Osteocyte (in vitro differentiated cells): ENCODE results near the gene MSH3. TPM values are rescaled to one million over a fixed set of nuclear protein-coding genes. Genes with fewer than 3 reads are reported as not detected.
A peak's percentile ranks its signal among the peaks of the same experiment; 100 is the strongest.

Experiments
- DNase-seq: peaks from one replicate; pipeline ENCODE4 v3.0.0; 2021; ENCODE audit warnings: mixed read lengths; ENCODE audit not compliant: unreplicated experiment; ENCODE audit errors: extremely low spot score
- H3K27ac Mint-ChIP-seq: one replicate; pipeline ENCODE4 v1.8.0; 2021; ENCODE audit warnings: mild to moderate bottlenecking, mixed read lengths; ENCODE audit not compliant: unreplicated experiment
- H3K27me3 Mint-ChIP-seq: one replicate; pipeline ENCODE4 v1.8.0; 2021; ENCODE audit warnings: mixed read lengths; ENCODE audit not compliant: unreplicated experiment
- H3K36me3 Mint-ChIP-seq: one replicate; pipeline ENCODE4 v1.8.0; 2021; ENCODE audit warnings: mixed read lengths; ENCODE audit not compliant: unreplicated experiment
- H3K4me1 Mint-ChIP-seq: one replicate; pipeline ENCODE4 v1.8.0; 2021; ENCODE audit warnings: mixed read lengths; ENCODE audit not compliant: unreplicated experiment
- H3K4me3 Mint-ChIP-seq: one replicate; pipeline ENCODE4 v1.8.0; 2021; ENCODE audit warnings: mild to moderate bottlenecking, moderate library complexity, mixed read lengths; ENCODE audit not compliant: unreplicated experiment
- H3K9me3 Mint-ChIP-seq: one replicate; pipeline ENCODE4 v1.8.0; 2021; ENCODE audit warnings: mixed read lengths; ENCODE audit not compliant: unreplicated experiment
- total RNA-seq: library from RNA; stranded (reverse); gene quantifications from 2 replicates; pipeline ENCODE4 v1.2.1, GENCODE V29; 2021
- TF ChIP-seq, protein P1 (sequence below): fragments of 200-600 bp; sonication (generic); IDR thresholded peaks from 2 replicates; pipeline ENCODE4 v1.5.0; 2021; ENCODE audit warnings: antibody characterized with exemption, mild to moderate bottlenecking, moderate library complexity

The MSH3 gene
- total RNA-seq, 1 donor from 2014 or later, result 14.8 TPM

DNA sequence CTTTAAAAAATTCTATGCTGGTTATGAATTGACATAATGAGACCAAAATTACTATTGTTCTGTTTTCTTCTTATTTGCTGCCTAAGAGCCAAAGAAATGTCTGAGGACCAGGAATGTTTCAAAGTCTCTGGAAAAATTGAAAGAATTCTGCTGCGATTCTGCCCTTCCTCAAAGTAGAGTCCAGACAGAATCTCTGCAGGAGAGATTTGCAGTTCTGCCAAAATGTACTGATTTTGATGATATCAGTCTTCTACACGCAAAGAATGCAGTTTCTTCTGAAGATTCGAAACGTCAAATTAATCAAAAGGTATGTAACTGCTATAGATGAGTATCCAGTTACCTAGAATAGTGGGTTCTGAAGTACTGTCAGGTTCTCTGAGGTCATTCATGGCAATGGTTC is 10.6 kb downstream of the MSH3 start:
- Mint-ChIP-seq H3K9me3 (no peaks in the 10 kb centered on the region), H3K36me3 (peaks cover 42% of the 10 kb centered on the region), H3K27me3 (no peaks in the 10 kb centered on the region), H3K4me1 (peaks cover 3% of the 10 kb centered on the region), H3K4me3 (no peak overlapping the region), H3K27ac (no peak overlapping the region)
- TF ChIP-seq, protein P1, sequence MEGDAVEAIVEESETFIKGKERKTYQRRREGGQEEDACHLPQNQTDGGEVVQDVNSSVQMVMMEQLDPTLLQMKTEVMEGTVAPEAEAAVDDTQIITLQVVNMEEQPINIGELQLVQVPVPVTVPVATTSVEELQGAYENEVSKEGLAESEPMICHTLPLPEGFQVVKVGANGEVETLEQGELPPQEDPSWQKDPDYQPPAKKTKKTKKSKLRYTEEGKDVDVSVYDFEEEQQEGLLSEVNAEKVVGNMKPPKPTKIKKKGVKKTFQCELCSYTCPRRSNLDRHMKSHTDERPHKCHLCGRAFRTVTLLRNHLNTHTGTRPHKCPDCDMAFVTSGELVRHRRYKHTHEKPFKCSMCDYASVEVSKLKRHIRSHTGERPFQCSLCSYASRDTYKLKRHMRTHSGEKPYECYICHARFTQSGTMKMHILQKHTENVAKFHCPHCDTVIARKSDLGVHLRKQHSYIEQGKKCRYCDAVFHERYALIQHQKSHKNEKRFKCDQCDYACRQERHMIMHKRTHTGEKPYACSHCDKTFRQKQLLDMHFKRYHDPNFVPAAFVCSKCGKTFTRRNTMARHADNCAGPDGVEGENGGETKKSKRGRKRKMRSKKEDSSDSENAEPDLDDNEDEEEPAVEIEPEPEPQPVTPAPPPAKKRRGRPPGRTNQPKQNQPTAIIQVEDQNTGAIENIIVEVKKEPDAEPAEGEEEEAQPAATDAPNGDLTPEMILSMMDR, result no peak
- no peak for DNase-seq

DNA sequence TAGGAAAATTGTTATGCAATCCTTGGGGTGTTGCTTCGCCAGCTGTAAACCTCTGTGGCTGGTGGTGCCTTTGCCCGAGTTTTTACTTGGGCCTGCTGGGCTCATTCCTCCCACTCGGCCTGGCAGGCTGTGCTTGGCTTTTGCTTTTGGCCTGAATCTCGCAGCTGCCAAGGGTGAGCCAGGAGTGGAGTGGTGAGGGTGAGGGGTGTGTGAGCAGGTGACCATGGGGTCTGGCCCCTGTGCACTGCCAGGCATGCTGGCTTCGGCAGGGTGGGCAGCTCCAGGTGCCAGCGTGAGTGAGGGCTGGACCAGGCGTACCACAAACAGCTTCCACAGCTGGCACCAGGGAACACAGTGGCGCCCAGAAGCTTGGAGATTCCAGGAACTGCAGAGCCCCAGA is 12.9 kb downstream of the MSH3 start:
- no peaks in the 10 kb centered on the region for H3K9me3 Mint-ChIP-seq
- TF ChIP-seq, protein P1, result no peak
- H3K36me3 Mint-ChIP-seq, result peaks cover 29% of the 10 kb centered on the region
- H3K27me3 Mint-ChIP-seq, result no peaks in the 10 kb centered on the region
- no peaks in the 10 kb centered on the region for H3K4me1 Mint-ChIP-seq
- H3K27ac Mint-ChIP-seq, result no peak overlapping the region
- no peak for DNase-seq
- no peak overlapping the region for H3K4me3 Mint-ChIP-seq

DNA sequence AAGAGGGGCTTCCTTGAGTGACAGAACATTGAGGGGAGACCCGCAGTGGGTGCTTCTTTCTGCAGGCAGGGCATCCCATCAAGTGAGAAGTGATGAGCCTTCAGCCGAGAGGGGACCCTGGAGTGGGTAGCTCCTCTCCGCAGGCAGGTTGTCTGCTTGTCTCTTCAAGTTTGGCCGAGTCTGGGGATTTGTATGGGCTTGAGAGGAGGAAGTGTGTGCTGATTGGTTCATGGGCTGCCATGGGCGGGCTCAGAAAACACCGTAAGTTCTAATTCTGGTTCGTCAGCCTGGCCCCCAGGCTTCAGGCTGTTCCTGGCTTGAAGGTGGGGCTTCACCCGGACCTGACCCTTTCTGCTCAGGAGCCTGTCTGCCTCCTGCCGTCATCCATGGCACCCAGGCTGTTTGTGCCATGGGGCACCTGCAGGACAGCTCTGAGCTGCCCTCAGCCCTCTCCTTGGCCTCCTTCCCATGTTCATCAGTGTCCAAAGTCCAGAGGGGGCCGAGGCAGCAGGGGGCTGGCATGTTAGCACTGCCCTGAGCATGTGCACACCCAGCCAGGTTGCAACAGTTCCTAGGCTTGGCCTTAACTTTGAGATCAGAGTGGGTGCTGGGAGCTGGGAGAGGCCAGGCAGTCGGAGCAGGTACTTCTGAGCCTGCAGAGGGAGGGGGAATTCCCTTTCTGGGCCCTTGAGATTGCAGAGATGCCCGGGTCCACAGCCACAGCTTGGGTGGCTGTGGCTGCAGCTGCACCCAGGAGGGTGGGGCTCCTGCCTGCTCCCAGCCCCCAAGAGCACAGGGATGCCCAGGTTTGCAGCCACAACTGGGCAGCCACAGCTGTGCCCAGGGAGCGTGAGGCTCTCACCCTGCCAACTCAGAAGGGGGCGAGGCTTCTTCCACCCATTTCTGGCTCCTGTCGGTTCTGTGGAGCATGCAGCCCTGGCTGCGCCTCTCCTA is 13.8 kb downstream of the MSH3 start:
- DNase-seq, result no peak
- H3K4me1 Mint-ChIP-seq, result no peaks in the 10 kb centered on the region
- no peaks in the 10 kb centered on the region for H3K9me3 Mint-ChIP-seq
- TF ChIP-seq, protein P1, result no peak
- peaks cover 28% of the 10 kb centered on the region for H3K36me3 Mint-ChIP-seq
- no peak overlapping the region for H3K27ac Mint-ChIP-seq
- no peak overlapping the region for H3K4me3 Mint-ChIP-seq
- no peaks in the 10 kb centered on the region for H3K27me3 Mint-ChIP-seq

DNA sequence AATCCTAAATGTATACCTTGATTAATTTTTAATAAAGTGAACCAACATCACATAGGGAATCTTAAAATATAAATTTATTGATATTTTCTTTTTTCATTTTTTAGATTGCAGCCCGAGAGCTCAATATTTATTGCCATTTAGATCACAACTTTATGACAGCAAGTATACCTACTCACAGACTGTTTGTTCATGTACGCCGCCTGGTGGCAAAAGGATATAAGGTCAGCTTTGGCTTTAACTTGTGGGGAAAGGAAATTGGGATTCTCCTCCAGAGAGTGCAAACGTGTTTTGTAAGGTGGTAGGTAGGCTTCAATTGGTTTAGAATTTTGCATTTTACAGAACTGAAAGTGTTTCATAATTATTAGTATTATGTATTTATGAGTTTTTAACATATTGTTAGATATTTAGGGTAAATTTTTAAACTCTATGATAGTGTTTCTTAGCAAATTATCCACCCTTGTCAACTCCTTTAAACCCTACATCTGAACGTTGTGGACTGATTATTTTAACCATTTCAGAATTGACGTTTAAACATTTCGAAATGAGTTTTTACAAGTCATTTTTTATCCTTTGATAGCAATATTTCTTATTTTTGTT is 17.8 kb downstream of the MSH3 start:
- DNase-seq, result no peak
- H3K4me3 Mint-ChIP-seq, result no peak overlapping the region
- H3K27ac Mint-ChIP-seq, result no peak overlapping the region
- no peaks in the 10 kb centered on the region for H3K9me3 Mint-ChIP-seq
- H3K27me3 Mint-ChIP-seq, result no peaks in the 10 kb centered on the region
- TF ChIP-seq, protein P1, result peak; percentile 85
- no peaks in the 10 kb centered on the region for H3K4me1 Mint-ChIP-seq
- H3K36me3 Mint-ChIP-seq, result peaks cover 35% of the 10 kb centered on the region

DNA sequence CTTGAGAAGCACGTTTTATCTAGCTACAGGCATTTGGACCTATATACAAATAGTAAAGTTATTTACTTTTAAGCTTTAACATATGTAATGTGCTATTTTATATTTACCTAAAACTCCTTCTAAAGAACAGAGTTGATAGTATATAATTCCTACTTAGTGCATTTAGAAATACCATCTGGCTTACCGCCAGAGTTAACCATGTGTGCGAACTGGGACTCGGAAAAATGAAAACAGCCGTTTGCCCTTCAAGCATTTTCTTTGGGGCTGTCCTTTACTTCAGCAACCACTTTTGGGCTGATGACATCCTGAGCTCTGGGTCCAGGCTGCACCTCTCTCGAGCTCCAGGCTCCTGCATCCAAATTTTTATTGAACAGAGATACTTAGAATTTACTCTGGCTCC is 22.3 kb downstream of the MSH3 start:
- DNase-seq, result no peak
- no peak overlapping the region for H3K4me3 Mint-ChIP-seq
- no peaks in the 10 kb centered on the region for H3K4me1 Mint-ChIP-seq
- H3K27ac Mint-ChIP-seq, result no peak overlapping the region
- H3K9me3 Mint-ChIP-seq, result no peaks in the 10 kb centered on the region
- peaks cover 35% of the 10 kb centered on the region for H3K36me3 Mint-ChIP-seq
- no peaks in the 10 kb centered on the region for H3K27me3 Mint-ChIP-seq
- TF ChIP-seq, protein P1, result no peak
